Dedifferentiated amniotic fluid mesenchymal stem cell (primary cell): ENCODE measurements around the gene TEAD1.
"Not testable (repeated sequence)": the region's sequence is repeated elsewhere in the genome, so short reads cannot be mapped to it uniquely, and the experiment has no call there.

ENCODE experiments used
- DNase-seq: peaks from one replicate; pipeline ENCODE4 v3.0.0-alpha.2; 2016; ENCODE audit errors: extremely low spot score

The TEAD1 gene

GRCh38 chr11:12737024-12737423 is 62.8 kb downstream of the TEAD1 start:
- DNase-seq, result no peak

GRCh38 chr11:12741671-12742216 is 67.5 kb downstream of the TEAD1 start:
- no peak for DNase-seq

DNA sequence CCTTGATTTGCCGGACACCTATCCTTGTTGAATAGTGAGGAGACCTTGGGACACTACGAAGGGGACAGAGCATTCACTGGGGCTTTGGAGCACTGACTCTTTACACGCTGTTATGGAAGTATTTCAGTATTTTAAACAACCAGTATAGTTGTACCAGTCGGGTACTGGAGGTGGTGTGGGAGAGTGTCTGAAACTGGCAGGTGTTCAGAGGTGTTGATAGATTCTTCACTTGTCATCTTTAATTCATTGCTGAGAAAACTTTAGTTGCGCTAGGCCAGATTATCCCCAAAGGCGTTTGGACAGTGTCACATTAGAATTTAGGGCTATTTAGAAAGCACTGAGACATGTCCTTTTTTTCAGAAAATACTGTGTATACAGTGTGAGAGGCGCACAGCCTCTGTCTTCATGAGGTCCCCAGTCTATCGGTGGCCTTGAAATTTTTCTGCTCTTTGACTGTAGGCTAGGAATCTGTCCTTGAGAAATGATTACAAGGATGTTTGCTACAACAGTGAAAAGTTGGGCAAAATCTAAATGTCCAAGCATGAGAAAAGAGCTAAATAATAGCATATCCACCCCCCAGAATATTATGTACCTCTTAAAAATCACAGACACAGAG is 69.7 kb downstream of the TEAD1 start:
- DNase-seq, result no peak

DNA sequence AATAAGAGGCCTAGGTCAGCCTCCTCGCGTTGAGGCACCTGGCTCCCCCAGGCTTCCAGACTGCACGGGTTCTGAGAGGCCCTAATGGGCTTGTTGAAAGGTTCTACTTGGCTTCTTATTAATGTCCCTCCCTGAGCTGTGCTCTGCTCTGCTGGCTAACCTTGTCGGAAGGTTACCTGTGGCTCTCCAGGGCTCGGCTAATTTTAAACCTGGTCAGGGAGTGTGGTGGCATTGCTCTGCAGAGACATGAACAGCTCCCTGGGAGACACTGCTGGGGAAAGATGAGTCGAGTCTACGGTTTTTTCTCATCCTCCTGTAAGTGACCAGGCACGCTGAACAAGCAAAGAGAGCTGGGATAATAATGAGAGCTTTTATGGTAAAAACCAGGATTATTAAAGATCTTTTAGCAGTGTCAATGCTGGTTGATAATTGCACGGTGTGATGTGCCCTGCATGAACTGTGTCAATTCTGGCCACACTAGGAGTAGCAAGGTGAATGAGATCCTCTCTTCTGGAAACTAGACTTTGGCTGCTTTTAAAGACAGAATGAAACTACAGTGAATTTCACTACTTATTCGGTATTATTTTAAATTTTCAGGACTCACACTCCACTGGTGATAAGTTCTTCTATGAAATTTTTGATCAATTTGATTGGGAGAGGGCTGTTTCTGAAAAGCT is 70.7 kb downstream of the TEAD1 start:
- DNase-seq, result no peak

DNA sequence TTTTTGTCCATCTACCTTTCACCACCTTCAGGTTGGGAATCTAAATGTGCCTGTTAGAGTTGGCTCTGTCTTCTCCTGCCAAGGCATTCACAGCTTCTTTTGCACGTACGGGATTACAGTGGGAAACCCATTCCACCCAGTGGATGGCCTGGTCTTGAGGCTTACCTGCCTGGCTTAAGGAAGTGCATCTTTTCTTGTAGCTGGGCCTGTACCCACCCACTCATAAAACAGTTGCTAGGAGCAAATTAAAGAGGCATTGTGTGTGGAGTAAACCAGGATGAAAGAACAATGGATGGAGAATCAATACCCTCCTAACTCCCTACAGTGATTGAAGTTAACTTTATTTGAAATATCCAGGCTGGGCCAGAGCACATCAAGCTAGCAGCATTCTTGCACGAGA is 71.6 kb downstream of the TEAD1 start:
- no peak for DNase-seq

- peak; percentile 34 for DNase-seq
These were observed 72.4 kb downstream of the TEAD1 start for GRCh38 chr11:12746593-12747097.

DNA sequence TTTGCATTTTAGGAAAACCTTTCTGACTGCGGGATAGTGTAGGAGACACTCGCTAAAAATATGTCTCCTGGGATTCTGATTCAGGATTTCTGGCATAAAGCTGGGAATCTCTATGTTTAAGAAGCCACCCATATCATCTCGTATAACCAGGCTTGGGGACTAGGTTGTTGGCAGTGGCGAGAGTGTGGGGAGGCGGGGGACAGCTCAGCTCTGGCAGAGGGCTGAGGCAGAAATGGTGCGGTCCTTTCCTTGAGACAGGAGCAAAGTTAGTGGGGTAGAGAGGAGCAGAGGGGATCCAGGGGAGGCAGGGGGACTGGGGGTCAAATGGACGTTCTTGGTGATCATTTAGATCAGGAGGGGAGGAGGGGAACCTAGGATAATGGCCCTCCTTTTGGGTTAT is 74.3 kb downstream of the TEAD1 start:
- DNase-seq, result no peak

DNA sequence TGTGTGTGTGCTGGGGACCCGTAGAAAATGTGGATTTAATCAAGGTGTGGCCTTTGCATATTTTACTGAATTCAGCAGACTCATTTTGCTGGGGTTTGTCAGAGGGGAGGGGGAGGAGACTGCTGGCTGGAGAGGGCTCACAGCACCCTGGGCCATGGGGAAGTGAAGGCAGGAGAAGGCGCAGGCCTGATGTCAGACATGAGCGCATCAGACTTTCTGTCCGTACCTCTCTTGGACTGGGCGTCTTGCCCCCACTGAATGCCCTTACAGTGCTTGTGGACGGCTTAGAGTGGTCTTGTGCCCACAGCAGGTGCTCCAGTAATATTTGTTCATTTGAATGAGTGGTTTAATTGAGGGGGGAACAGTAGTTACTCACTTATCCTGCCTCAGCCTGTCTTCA is 75.2 kb downstream of the TEAD1 start:
- DNase-seq, result no peak

- DNase-seq, result no peak
These were observed 76.0 kb downstream of the TEAD1 start for GRCh38 chr11:12750181-12750580.

DNA sequence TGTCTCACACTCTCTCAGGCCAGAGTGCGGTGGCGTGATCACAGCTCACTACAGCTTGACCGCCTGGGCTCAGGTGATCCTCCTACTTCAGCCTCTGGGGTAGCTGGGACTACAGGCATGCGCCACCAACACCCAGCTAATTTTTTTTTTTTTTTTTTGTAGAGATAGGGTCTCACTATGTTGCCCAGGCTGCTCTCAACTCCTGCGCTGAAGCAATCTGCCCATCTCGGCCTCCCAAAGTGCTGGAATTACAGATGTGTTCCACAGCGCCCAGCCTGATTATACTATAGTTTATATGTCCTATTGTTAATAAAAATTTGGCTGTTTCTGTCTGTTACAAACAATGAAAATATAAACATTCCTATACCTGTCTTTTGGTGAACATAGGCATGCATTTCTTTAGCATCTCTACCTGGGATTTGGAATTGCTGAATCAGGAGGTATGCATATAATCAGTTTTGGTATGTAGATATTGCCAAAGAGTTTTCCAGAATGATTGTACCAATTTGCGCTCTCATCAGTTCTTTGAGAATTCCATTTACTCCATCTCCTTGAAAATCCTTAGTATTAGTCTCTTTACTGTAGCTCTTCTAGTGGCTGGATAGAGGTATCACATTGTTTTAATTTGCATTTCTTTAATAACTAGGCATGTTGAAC is 78.8 kb downstream of the TEAD1 start:
- DNase-seq, result no peak

DNA sequence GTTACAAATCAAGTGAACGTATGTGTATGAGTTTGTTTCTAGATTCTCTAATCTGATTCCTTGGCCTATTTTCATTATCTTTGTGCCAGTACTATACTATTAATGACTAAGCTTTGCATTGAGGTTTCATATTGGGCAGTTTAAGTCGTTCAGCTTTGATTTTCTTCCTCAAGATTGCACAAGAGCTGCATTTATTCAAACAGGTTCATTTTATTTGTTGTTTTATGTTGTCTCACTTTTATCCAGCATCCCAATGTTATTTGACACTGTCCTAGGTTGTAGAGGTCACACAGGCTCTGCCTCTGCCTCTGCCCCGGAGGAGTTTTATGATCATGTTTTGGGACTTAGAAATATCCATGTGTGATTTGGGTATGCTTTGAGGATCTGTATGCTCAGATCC is 79.8 kb downstream of the TEAD1 start:
- DNase-seq, result no peak

DNA sequence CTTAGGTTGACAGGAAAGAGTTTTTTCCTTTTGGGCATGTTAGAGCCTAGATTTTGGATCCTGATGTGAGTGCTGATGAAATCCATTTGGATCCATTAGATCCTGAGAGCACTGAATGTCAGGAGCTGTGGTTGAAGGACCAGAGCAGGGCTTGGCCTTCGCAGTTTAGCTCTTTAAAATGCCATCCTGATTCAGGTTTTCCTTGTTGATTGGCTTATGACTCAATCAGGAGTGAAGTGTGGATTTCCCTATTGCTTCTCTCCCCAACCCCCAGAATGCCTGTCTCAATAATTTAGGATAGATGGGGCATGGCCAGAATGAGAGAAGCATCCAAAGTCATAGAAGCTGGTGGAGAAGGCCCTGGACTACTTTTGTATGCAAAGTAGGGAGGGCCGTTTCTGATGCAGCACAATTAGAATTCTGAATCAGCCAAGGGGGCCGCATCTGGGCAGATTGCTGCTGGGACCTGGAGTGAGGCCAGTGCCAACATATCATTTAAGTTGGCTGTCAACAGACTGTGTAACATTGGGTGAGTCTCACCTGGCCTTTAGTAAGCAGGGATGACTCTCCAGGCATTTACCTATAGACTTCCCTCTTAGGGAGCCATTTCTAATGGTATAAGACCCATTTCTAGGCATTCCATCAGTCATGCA is 80.5 kb downstream of the TEAD1 start:
- DNase-seq, result no peak

DNA sequence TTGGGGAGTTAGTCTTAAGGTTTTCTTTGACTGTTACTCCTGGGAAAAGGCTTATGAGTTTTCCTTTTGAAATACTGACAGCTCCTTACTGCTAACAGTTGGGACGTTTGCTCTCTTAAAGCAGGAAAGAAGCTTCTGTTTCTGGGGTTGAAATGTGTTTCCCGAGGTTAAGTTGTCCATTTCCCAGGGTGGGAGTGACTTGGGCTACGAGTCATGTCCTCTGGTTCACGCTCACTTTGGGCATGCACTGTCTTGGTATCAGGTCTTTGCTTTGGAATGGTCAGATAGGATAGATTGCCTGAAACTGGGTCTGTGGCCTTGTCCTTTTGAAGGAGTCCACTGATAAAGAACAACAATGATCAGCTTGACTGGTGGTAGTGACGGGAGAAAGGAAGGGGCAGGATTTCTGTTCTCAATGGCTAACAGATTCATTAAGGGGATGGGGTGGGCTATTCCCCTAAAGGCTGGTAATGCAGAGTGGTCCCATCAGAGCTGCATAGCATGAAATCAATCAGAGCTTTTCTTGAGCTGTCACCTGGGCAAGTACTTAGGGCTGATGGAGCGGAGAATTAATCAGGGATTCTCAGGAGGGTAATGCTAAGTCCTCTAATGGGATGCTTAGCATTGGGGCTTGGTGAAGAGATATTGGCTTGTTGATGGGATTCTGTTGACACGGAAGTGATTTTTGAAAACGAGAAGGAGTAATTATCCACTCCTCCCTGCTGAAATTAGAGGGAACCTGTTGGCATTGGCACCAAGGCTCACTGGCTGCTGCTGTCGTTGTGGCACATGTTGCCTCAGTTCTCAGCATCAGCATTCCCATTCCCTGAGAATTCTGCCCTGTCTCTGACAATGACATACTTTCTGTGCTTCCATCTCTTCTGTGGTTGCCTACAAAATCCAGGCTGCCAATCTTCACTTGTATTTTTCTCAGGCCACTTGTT is 81.6 kb downstream of the TEAD1 start:
- no peak for DNase-seq

DNA sequence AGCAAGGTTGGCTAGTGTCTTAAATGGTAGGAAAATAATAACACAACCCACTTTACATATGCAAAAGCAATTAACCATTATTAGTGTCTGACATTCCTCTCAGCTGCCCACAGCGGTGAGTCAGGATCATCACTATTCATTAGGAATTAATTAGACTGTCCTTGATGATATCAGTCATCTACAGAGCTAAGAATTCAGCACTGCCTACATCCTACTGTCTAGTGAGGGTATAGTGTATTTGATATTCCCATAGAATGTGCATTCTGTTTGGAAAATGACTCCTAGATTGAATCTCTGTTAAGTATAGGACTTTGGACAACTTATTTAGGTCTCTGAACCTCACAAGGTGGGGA is 82.2 kb downstream of the TEAD1 start:
- DNase-seq, result no peak

DNA sequence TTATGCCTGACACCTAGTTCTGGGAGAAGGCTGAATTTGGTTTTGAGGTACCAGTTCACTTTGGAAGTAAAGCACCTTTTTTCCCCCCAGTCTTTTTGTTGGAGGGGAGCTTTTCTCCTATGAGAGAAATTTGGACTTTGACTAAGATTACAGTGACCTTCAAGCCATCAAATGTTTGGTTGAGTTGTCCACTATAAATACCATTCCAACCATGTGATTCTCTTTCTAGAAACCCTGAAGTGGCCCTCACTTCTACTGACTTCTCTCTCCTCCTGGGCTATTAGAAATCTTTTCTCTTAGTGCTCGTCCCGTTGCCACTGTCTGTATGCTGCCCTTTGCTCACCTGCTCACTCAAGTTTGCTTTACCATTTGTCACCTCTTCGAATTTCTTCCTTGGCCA is 82.6 kb downstream of the TEAD1 start:
- no peak for DNase-seq

- no peak for DNase-seq
These were observed 83.2 kb downstream of the TEAD1 start for GRCh38 chr11:12757416-12757815.

- DNase-seq, result not testable (repeated sequence)
These were observed 83.9 kb downstream of the TEAD1 start for GRCh38 chr11:12758117-12758516.

- no peak for DNase-seq
These were observed 86.8 kb downstream of the TEAD1 start for GRCh38 chr11:12761029-12761428.

- DNase-seq, result no peak
These were observed 88.1 kb downstream of the TEAD1 start for GRCh38 chr11:12762278-12762677.

DNA sequence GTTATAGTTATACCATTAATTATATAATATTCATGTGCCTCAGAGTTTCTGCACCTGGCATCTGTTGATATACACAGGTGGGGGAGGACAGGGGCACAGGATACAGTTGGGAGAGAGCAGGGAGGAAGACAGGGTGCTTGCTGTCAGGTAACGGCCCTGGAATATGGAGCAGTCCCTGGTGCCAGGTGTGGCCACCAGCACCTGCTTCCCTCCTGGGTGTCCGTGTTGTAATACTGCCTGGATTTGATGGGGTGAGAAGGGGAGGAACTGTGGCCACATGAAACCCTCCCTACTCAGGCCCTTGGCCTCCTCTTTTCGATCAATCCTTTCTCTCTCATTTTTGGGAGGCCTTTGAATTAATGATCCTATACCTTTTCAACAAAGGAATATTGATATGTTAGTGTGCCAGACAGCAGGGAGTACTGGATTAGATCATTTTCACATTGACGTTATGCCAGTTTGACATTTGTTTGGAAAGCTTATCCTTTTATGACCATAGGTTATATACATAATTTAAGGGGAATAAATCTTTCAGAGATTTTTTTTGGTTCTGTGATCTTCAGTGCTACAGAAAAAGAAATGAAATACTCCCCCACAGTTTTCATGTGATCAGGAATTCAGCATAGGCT is 88.6 kb downstream of the TEAD1 start:
- DNase-seq, result no peak
